ENCODE results near the gene THAP3. TPM values are rescaled to one million over a fixed set of nuclear protein-coding genes. Genes with fewer than 3 reads are reported as not detected.

The THAP3 gene
- total and polyA plus RNA-seq, 12 donors, result 6.8 to 27.6 (median 12.1) TPM

DNA sequence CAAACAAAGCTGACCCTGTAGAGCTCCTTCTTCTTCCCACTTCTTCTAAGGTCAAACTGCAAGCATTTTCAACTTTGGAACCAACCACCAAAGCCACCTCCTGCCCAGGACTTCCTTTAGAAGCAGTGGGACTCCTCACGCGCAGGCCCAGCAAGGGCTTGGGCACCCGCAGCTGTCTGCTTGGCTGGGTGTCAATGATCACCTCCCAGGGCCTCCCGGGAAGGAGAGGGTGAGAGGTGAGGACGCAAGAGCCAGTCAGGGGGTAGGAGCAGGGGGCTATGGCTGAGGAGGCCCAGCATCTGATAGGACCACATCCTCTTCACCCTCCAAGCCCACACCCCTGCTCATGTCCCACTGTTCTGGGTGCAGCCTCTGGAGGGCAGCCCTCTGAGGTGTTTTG lies 32.2 kb upstream of the THAP3 start:
- intact Hi-C loops (cut with DNase I), result no loop called here
- DNase-seq (peak in 1 of 2 donors; percentile 40), ATAC-seq (peak in 5 of 8 donors; percentile 5 to 50 (median 29))
- Histone ChIP-seq H3K27me3 (no peaks in the 10 kb centered on the region), H3K36me3 (peaks cover 0 to 100% (median 72%) of the 10 kb centered on the region in 9 donors), H3K4me1 (peaks cover 26 to 88% (median 68%) of the 10 kb centered on the region in 9 donors), H3K27ac (peak overlapping the region in 6 of 10 donors; percentile 12 to 62 (median 26)), H3K9me3 (no peaks in the 10 kb centered on the region), H3K4me3 (no peak overlapping the region)
- TF ChIP-seq, protein P1, sequence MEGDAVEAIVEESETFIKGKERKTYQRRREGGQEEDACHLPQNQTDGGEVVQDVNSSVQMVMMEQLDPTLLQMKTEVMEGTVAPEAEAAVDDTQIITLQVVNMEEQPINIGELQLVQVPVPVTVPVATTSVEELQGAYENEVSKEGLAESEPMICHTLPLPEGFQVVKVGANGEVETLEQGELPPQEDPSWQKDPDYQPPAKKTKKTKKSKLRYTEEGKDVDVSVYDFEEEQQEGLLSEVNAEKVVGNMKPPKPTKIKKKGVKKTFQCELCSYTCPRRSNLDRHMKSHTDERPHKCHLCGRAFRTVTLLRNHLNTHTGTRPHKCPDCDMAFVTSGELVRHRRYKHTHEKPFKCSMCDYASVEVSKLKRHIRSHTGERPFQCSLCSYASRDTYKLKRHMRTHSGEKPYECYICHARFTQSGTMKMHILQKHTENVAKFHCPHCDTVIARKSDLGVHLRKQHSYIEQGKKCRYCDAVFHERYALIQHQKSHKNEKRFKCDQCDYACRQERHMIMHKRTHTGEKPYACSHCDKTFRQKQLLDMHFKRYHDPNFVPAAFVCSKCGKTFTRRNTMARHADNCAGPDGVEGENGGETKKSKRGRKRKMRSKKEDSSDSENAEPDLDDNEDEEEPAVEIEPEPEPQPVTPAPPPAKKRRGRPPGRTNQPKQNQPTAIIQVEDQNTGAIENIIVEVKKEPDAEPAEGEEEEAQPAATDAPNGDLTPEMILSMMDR (IDR thresholded peaks at IDR 0.05), result no peak
- 24 to 37% methylated on average over 5 of the region's 5 CpGs for WGBS, 2 donors

DNA sequence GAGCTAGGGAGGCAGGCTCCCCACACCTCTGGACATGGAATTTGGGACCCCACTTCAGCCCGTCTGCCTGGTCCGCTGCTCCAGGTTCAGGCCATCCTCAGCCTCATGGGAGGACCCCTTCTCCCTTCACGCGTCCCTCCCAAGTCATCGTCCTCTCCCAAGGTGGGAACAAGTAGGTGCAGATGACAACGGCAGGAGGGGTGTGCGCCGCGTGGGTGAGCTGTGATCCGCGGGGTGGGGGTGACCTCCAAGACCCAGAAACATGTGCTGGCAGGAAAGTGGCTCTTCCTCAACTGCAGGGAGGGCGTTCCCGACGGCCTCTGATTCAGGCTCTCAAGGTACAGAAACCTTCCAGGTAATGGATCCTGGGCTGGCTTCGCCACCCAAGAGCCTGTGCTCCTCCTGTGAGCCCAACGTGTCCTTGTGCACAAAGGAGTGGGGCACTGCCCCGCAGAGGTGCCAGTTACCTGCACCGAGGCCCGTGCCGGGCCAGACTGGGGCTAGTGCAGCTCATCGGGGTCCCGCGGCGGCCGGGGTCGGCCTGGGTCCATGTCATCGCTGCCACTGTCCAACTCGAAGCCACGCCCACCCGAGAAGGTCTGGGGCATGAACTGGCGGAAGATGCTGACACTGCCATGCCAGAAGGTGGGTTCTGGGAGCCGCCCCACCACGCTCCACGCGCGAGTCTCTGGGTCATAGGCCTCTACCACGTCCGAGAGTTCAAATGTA lies 31.6 kb upstream of the THAP3 start:
- ATAC-seq, result no peak
- H3K4me1 ChIP-seq, result peaks cover 28 to 88% (median 68%) of the 10 kb centered on the region in 9 donors
- no peaks in the 10 kb centered on the region for H3K27me3 ChIP-seq
- H3K36me3 ChIP-seq, result peaks cover 0 to 100% (median 72%) of the 10 kb centered on the region in 9 donors
- TF ChIP-seq, protein P1 (IDR thresholded peaks at IDR 0.05), result no peak
- H3K4me3 ChIP-seq, result no peak overlapping the region
- intact Hi-C loops (cut with DNase I), result no loop called here
- H3K9me3 ChIP-seq, result no peaks in the 10 kb centered on the region
- no peak for DNase-seq
- peak overlapping the region in 3 of 10 donors; percentile 15 to 62 (median 41) for H3K27ac ChIP-seq
- 92% methylated on average over 38 of the region's 38 CpGs for WGBS, 2 donors

DNA sequence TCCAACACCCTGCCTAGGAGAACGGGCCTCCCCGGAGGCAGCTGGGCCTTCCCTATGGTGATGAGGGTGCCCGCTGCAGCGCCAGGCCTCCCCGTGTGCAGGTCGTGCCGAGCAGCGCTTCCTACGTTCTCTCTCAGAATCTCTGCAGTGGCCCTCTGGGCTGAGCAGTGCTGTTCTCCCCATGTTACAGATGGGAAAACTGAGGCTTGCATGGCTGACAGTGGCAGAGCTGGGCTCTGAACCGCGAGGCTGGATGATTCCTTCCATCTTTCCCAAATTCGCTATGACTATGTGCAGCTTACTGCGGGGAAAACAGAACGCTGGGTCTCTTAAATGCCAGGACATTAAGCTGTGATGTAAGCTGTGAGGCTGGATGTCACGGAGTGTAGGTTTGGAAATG lies 30.9 kb upstream of the THAP3 start:
- no peak for ATAC-seq
- Histone ChIP-seq H3K27ac (no peak overlapping the region), H3K36me3 (peaks cover 0 to 100% (median 79%) of the 10 kb centered on the region in 9 donors), H3K9me3 (no peaks in the 10 kb centered on the region), H3K4me1 (peaks cover 24 to 88% (median 68%) of the 10 kb centered on the region in 9 donors), H3K4me3 (no peak overlapping the region), H3K27me3 (no peaks in the 10 kb centered on the region)
- intact Hi-C loops (cut with DNase I), result no loop called here
- no peak for DNase-seq
- 95 to 96% methylated on average over 15 of the region's 15 CpGs for WGBS, 2 donors
- TF ChIP-seq, protein P1 (IDR thresholded peaks at IDR 0.05), result no peak

DNA sequence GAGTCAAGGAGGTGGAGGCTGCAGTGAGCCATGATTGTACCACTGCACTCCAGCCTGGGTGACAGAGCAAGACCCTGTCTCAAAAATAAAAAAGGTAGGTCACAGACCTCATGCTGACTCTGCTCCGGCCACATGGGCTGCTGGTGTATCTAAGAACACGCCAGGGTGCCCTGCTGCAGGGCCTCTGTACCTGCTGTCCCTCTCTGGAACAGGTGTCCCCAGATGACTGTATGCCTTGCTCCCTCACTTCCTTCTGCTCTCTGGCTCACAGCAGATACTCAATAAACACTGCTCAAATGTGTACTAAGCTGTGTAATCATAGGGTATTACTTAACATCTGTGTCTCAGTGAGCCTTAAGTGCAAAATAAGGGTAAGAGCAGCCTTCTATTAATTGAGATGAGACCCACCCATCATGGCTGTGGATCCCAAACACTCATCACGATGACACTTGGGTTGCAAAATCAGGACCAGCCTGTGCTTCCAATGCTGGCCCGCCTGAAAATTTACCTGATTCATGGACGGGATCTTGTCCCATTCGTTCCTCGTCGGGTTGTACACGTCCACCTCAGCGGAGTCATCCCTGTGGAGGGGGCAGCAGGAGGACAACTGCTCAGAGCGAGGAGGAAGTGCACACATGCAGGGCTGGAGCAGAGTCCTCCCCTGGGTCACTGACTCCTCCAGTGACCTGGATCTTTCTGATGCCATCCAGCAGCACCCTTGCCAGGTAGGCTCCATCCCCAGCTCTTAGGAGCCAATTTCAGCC lies 29.5 kb upstream of the THAP3 start:
- TF ChIP-seq, protein P1 (IDR thresholded peaks at IDR 0.05), result no peak
- ATAC-seq (no peak), DNase-seq (no peak)
- peaks cover 22 to 88% (median 71%) of the 10 kb centered on the region in 9 donors for H3K4me1 ChIP-seq
- H3K9me3 ChIP-seq, result no peaks in the 10 kb centered on the region
- no peak overlapping the region for H3K27ac ChIP-seq
- WGBS, 2 donors, result 84 to 86% methylated on average over 11 of the region's 11 CpGs
- peaks cover 0 to 97% (median 70%) of the 10 kb centered on the region in 9 donors for H3K36me3 ChIP-seq
- no peaks in the 10 kb centered on the region for H3K27me3 ChIP-seq
- no peak overlapping the region for H3K4me3 ChIP-seq
- intact Hi-C loops (cut with DNase I), result no loop called here

Data from heart right ventricle (tissue), 16 donors.